Fibroblast of skin of right biceps (primary cell): Measurements from ENCODE around the gene VEZF1.

ENCODE experiments used
- DNase-seq: peaks from one replicate; pipeline ENCODE4 v3.0.0-alpha.2; 2013

Gene VEZF1

DNA sequence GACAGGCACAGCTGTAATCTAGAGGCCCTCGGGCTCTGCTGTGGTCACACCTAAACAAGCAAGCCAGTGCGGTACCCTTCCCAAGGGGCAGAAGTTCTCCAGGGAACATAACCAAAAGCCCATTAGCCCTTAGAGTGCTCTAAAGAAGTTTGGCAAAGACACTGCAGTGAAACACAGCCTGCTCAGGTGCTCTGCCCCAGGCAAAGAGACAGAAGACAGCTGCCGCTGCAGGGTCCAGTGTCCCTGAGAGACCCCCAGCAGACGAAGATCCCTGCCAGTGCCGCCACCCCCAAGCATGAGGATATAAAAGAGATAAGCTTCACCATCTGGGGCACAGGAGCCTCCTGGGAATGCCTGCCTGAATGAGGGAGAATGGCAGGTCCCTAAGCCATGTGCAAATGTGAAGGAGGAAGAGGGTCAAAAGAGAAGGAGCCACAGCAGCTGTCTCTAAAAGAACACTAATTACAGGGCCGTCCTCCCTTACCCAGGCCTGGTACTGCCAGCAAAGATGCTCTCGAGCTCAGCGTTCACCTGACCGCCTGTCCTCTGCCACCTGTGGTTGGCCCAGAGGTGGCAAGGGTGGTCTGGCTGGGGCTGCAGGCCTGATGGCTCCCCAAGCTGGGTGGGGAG lies 62.6 kb downstream of the VEZF1 start:
- DNase-seq: no peak

DNA sequence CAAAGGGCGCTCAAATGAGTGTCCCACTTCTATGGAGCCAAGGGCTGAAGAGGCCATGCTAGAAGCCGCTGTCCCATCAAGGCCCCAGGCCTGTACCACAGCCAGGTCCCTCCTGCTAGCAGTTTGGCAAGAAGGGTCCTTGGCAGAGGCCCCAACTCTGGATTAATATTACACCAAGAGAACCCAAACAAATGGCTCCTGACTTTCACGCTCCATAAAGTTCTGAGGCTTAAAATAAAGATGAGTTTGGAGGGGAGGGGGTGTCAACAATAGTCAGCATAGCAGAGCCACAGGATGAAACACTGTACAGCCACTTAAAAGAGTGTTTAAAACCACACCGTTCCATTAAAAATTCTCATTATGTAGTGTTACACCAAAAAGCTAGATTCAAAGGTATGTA lies 63.4 kb downstream of the VEZF1 start:
- DNase-seq: no peak
